Activated naive CD8-positive, alpha-beta T cell treated with anti-CD3 and anti-CD28 coated beads, Interleukin-2, amount 50 U/mL, for 24 hours (primary cell): ENCODE data around the gene NOX5.
A peak's percentile ranks its signal among the peaks of the same experiment; 100 is the strongest.

Source experiments
- ATAC-seq: fragments of 150-1000 bp; cut with Tn5 transposase; one replicate; pipeline ENCODE4 v1.10.0; 2021
- DNase-seq: peaks from one replicate; pipeline ENCODE4 v3.0.0; 2021
- H3K27ac Mint-ChIP-seq: one replicate; pipeline ENCODE4 v1.8.0; 2021; ENCODE audit warnings: mild to moderate bottlenecking, mixed read lengths
- H3K27me3 Mint-ChIP-seq: one replicate; pipeline ENCODE4 v1.8.0; 2021; ENCODE audit warnings: mixed read lengths
- H3K36me3 Mint-ChIP-seq: one replicate; pipeline ENCODE4 v1.8.0; 2021; ENCODE audit warnings: low read depth, mixed read lengths
- H3K4me1 Mint-ChIP-seq: one replicate; pipeline ENCODE4 v1.8.0; 2021; ENCODE audit warnings: mixed read lengths
- H3K4me3 Mint-ChIP-seq: one replicate; pipeline ENCODE4 v1.8.0; 2021; ENCODE audit warnings: mild to moderate bottlenecking, moderate library complexity, mixed read lengths
- H3K9me3 Mint-ChIP-seq: one replicate; pipeline ENCODE4 v1.8.0; 2021; ENCODE audit warnings: mixed read lengths

The NOX5 gene

GRCh38 chr15:69042531-69042930 lies 28.0 kb downstream of the NOX5 start:
- no peaks in the 10 kb centered on the region for H3K36me3 Mint-ChIP-seq
- no peaks in the 10 kb centered on the region for H3K9me3 Mint-ChIP-seq
- no peak overlapping the region for H3K27ac Mint-ChIP-seq
- peaks cover 4% of the 10 kb centered on the region for H3K27me3 Mint-ChIP-seq
- DNase-seq = no peak
- ATAC-seq = no peak
- H3K4me3 Mint-ChIP-seq = no peak overlapping the region
- no peaks in the 10 kb centered on the region for H3K4me1 Mint-ChIP-seq

DNA sequence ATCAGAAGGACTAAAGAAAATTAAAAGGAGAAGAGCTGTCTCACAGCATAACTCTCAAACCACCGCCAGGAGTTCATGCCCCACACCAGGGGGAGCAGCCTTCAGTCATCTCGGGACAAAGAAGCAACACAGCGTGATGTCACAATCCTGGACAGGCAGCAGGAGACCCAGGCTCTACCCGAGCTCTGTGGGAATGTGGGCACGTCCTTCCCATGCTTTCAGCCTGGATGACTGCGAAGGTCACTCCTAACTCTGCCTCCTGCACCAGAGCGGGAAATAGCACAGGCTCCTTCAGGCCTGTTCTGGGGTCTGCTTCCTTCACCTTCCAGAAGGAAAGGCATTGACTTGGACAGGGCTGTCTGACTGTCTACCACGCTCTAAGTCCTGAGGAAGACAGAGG lies 31.3 kb downstream of the NOX5 start:
- Mint-ChIP-seq H3K4me3 (no peak overlapping the region), H3K4me1 (no peaks in the 10 kb centered on the region), H3K9me3 (no peaks in the 10 kb centered on the region), H3K27ac (no peak overlapping the region), H3K36me3 (no peaks in the 10 kb centered on the region), H3K27me3 (no peaks in the 10 kb centered on the region)
- ATAC-seq = no peak
- no peak for DNase-seq

GRCh38 chr15:69046781-69047180 lies 32.3 kb downstream of the NOX5 start:
- no peaks in the 10 kb centered on the region for H3K36me3 Mint-ChIP-seq
- H3K27me3 Mint-ChIP-seq = no peaks in the 10 kb centered on the region
- no peaks in the 10 kb centered on the region for H3K9me3 Mint-ChIP-seq
- no peaks in the 10 kb centered on the region for H3K4me1 Mint-ChIP-seq
- H3K4me3 Mint-ChIP-seq = no peak overlapping the region
- no peak overlapping the region for H3K27ac Mint-ChIP-seq
- ATAC-seq = no peak
- no peak for DNase-seq

DNA sequence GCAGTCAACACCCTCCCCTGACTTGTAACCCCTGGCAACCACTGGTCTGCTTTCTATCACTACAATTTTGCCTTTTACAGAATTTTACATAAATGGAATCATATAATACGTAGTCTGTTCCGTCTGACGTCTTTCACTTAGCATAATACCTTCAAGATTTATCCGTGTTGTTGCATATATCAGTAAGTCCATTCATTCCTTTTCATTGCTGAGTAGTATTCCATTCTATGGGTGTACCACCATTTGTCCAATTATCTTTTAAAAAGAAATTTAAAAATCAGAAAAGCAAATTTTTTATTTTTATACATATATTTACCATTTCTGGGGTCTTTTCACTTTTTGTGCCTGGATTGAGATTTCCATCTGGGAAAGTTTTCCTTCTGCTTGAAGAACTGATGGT lies 35.5 kb downstream of the NOX5 start:
- H3K4me3 Mint-ChIP-seq = no peak overlapping the region
- peaks cover 2% of the 10 kb centered on the region for H3K27me3 Mint-ChIP-seq
- ATAC-seq (no peak), DNase-seq (no peak)
- H3K27ac Mint-ChIP-seq = no peak overlapping the region
- no peaks in the 10 kb centered on the region for H3K4me1 Mint-ChIP-seq
- H3K9me3 Mint-ChIP-seq = no peaks in the 10 kb centered on the region
- H3K36me3 Mint-ChIP-seq = no peaks in the 10 kb centered on the region

- no peak overlapping the region for H3K27ac Mint-ChIP-seq
- DNase-seq = no peak
- no peak overlapping the region for H3K4me3 Mint-ChIP-seq
- peaks cover 10% of the 10 kb centered on the region for H3K4me1 Mint-ChIP-seq
- no peaks in the 10 kb centered on the region for H3K9me3 Mint-ChIP-seq
- no peak for ATAC-seq
- H3K27me3 Mint-ChIP-seq = peaks cover 2% of the 10 kb centered on the region
- no peaks in the 10 kb centered on the region for H3K36me3 Mint-ChIP-seq
Measured at GRCh38 chr15:69055251-69055650, 40.8 kb downstream of the NOX5 start.

GRCh38 chr15:69056365-69056764 lies 41.9 kb downstream of the NOX5 start:
- H3K9me3 Mint-ChIP-seq = no peaks in the 10 kb centered on the region
- H3K4me1 Mint-ChIP-seq = peaks cover 18% of the 10 kb centered on the region
- H3K27me3 Mint-ChIP-seq = peaks cover 2% of the 10 kb centered on the region
- DNase-seq = no peak
- H3K4me3 Mint-ChIP-seq = no peak overlapping the region
- no peak overlapping the region for H3K27ac Mint-ChIP-seq
- no peaks in the 10 kb centered on the region for H3K36me3 Mint-ChIP-seq
- ATAC-seq = no peak

DNA sequence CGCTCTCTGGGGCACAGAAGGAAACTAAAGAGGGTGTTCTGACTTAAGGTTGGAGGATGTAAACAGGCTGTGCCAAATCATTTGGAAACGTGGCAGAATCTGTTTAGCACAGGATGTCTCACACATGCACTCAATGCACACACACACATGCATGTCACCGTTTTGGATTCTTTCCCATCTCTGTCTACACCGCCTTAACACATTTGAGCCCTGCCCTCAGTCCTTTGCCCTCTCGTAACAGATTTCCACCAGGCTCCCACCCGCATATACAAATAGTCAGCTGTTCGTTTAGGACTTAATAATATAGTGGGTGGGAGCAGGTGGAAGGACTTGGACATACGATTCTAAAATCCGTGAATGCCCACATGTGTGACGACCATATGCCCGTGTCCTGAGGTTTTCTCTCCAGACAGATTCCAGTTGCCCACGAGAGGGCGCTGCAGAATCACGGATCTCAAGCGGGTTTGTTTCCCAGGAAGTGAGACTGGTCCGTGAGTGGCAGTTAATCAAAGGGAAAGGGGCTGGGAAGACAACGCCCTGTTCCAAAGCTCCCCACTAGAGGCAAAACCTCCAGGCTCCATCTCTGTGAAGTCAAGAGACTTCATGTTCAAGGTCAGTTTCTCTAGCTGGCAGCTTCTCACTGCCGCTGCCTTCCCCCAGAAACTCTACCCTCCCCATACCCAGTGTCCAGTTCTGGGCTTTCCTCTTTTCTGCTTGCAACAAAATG lies 44.5 kb downstream of the NOX5 start:
- DNase-seq = peak; percentile 80

DNA sequence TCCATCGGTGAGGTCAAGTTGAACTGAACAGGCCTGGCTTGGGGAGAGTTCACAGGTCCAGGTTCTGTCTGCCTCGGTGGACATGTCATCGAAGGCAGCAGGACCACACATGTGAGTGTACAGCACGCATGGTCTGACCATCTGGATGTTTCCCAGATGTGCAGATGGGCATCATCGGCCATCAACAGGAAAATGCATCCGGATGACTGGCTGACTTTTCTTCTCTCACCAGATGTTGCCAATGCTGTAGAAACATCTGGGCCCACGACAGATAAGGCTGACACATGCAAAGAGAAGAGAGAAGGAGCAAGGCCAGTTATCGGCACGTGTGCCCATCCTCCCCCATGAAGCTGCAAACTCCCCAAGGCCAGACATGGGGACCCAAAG lies 45.1 kb downstream of the NOX5 start:
- Mint-ChIP-seq H3K4me3 (no peak overlapping the region), H3K27ac (no peak overlapping the region), H3K36me3 (no peaks in the 10 kb centered on the region), H3K4me1 (peaks cover 20% of the 10 kb centered on the region), H3K9me3 (no peaks in the 10 kb centered on the region), H3K27me3 (no peaks in the 10 kb centered on the region)
- no peak for DNase-seq
- no peak for ATAC-seq

More for the DNA sequence above, 44.5 kb downstream of the NOX5 start:
- peaks cover 20% of the 10 kb centered on the region for H3K4me1 Mint-ChIP-seq
- H3K9me3 Mint-ChIP-seq = no peaks in the 10 kb centered on the region
- no peak overlapping the region for H3K27ac Mint-ChIP-seq
- peak; percentile 31 for ATAC-seq
- H3K36me3 Mint-ChIP-seq = no peaks in the 10 kb centered on the region
- no peak overlapping the region for H3K4me3 Mint-ChIP-seq
- H3K27me3 Mint-ChIP-seq = no peaks in the 10 kb centered on the region

GRCh38 chr15:69060041-69060481 lies 45.6 kb downstream of the NOX5 start:
- H3K4me3 Mint-ChIP-seq = no peak overlapping the region
- no peak overlapping the region for H3K27ac Mint-ChIP-seq

DNA sequence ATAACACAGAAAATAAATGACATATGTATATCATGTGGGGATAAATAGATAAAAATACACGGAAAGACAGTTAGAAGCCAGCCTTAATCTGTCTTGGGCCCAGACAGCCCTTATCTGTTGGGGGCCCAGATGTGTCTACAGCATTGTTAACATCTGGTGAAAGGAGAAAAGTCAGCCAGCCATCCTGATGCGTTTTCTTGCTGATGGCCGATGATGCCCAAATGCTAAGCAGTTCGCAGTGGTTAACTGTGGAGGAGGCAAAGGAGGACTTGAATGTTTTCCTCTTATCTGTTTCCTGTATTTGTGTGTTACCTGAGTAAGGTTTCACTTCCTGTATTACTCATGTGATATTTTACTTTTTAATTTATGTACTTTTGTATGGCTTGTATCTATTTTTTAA lies 46.2 kb downstream of the NOX5 start:
- H3K27me3 Mint-ChIP-seq = no peaks in the 10 kb centered on the region
- no peak overlapping the region for H3K27ac Mint-ChIP-seq
- H3K36me3 Mint-ChIP-seq = no peaks in the 10 kb centered on the region
- peaks cover 20% of the 10 kb centered on the region for H3K4me1 Mint-ChIP-seq
- ATAC-seq (peak; percentile 44), DNase-seq (no peak)
- no peaks in the 10 kb centered on the region for H3K9me3 Mint-ChIP-seq
- no peak overlapping the region for H3K4me3 Mint-ChIP-seq

More at GRCh38 chr15:69060041-69060481, 45.6 kb downstream of the NOX5 start:
- peaks cover 20% of the 10 kb centered on the region for H3K4me1 Mint-ChIP-seq
- H3K9me3 Mint-ChIP-seq = no peaks in the 10 kb centered on the region
- no peaks in the 10 kb centered on the region for H3K27me3 Mint-ChIP-seq
- DNase-seq (no peak), ATAC-seq (no peak)
- no peaks in the 10 kb centered on the region for H3K36me3 Mint-ChIP-seq

GRCh38 chr15:69061414-69061842 lies 46.9 kb downstream of the NOX5 start:
- DNase-seq (no peak), ATAC-seq (no peak)
- H3K9me3 Mint-ChIP-seq = no peaks in the 10 kb centered on the region
- peaks cover 20% of the 10 kb centered on the region for H3K4me1 Mint-ChIP-seq
- no peaks in the 10 kb centered on the region for H3K27me3 Mint-ChIP-seq
- no peak overlapping the region for H3K27ac Mint-ChIP-seq
- H3K4me3 Mint-ChIP-seq = no peak overlapping the region
- no peaks in the 10 kb centered on the region for H3K36me3 Mint-ChIP-seq

- DNase-seq (no peak), ATAC-seq (no peak)
- H3K27me3 Mint-ChIP-seq = peaks cover 3% of the 10 kb centered on the region
- H3K4me1 Mint-ChIP-seq = peaks cover 15% of the 10 kb centered on the region
- H3K27ac Mint-ChIP-seq = no peak overlapping the region
- H3K9me3 Mint-ChIP-seq = no peaks in the 10 kb centered on the region
- H3K36me3 Mint-ChIP-seq = no peaks in the 10 kb centered on the region
- no peak overlapping the region for H3K4me3 Mint-ChIP-seq
Measured at GRCh38 chr15:69064649-69065048, 50.2 kb downstream of the NOX5 start.

GRCh38 chr15:69066007-69066995 lies 51.8 kb downstream of the NOX5 start:
- H3K4me3 Mint-ChIP-seq = no peak overlapping the region
- H3K9me3 Mint-ChIP-seq = no peaks in the 10 kb centered on the region
- peaks cover 3% of the 10 kb centered on the region for H3K4me1 Mint-ChIP-seq
- DNase-seq (no peak), ATAC-seq (no peak)
- no peak overlapping the region for H3K27ac Mint-ChIP-seq
- H3K27me3 Mint-ChIP-seq = peaks cover 9% of the 10 kb centered on the region
- H3K36me3 Mint-ChIP-seq = no peaks in the 10 kb centered on the region

DNA sequence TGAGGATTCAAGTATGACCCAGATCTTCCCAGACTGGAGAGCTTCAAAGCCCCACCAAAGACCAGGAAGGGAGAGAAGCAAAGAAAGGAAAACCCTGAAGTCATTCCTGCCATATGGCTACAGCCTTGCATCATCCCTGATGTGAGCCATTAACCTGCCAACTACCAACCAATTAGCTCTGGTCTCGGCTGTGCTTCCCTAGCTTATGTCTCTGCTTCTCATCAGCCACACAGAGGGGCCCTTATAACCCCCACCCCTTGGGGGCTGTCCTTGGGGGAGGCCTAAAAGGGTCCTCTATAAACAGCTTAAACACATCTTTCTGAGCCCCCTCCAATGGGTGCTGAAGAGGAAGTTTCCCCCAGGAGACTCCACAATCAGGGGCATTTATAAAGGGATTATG lies 52.8 kb downstream of the NOX5 start:
- no peak overlapping the region for H3K27ac Mint-ChIP-seq
- H3K36me3 Mint-ChIP-seq = no peaks in the 10 kb centered on the region
- ATAC-seq (no peak), DNase-seq (no peak)
- no peaks in the 10 kb centered on the region for H3K4me1 Mint-ChIP-seq
- peaks cover 18% of the 10 kb centered on the region for H3K27me3 Mint-ChIP-seq
- H3K9me3 Mint-ChIP-seq = no peaks in the 10 kb centered on the region
- H3K4me3 Mint-ChIP-seq = no peak overlapping the region

GRCh38 chr15:69068157-69068556 lies 53.7 kb downstream of the NOX5 start:
- Mint-ChIP-seq H3K27me3 (peaks cover 24% of the 10 kb centered on the region), H3K36me3 (no peaks in the 10 kb centered on the region), H3K27ac (no peak overlapping the region), H3K9me3 (no peaks in the 10 kb centered on the region), H3K4me3 (no peak overlapping the region), H3K4me1 (no peaks in the 10 kb centered on the region)
- DNase-seq (no peak), ATAC-seq (no peak)
